Measurements from ENCODE around the gene PRRX2. TPM values are rescaled to one million over a fixed set of nuclear protein-coding genes. Genes with fewer than 3 reads are reported as not detected.

The PRRX2 gene
- total RNA-seq, 6 donors from 2014 or later: 0.61 to 5.8 (median 1.3) TPM; not detected in 3

- 64 to 80% methylated on average over 5 to 12 of the region's 12 CpGs for WGBS, 2 donors
- Histone ChIP-seq H3K27me3 (no peaks in the 10 kb centered on the region), H3K36me3 (no peaks in the 10 kb centered on the region), H3K9me3 (no peaks in the 10 kb centered on the region), H3K4me1 (peaks cover 3 to 9% (median 7%) of the 10 kb centered on the region in 4 donors), H3K4me3 (no peak overlapping the region), H3K27ac (no peak overlapping the region)
- TF ChIP-seq POLR2AphosphoS5 (IDR thresholded peaks at IDR 0.05): no peak
- no peak for TF ChIP-seq EP300 (IDR thresholded peaks at IDR 0.05)
- no peak for TF ChIP-seq CTCF (IDR thresholded peaks at IDR 0.05)
- TF ChIP-seq POLR2A (IDR thresholded peaks at IDR 0.05): no peak
- ATAC-seq (ENCODE audit: low FRiP score in 2 of 2) (no peak), DNase-seq (no peak)
Measured at GRCh38 chr9:129646252-129646651, 19.2 kb upstream of the PRRX2 start.

- peaks cover 3 to 5% (median 4%) of the 10 kb centered on the region in 4 donors for H3K4me1 ChIP-seq
- H3K36me3 ChIP-seq: no peaks in the 10 kb centered on the region
- H3K9me3 ChIP-seq: no peaks in the 10 kb centered on the region
- no peak for DNase-seq
- no peak overlapping the region for H3K27ac ChIP-seq
- TF ChIP-seq EP300 (IDR thresholded peaks at IDR 0.05) (no peak), POLR2A (IDR thresholded peaks at IDR 0.05) (no peak), CTCF (IDR thresholded peaks at IDR 0.05) (no peak), POLR2AphosphoS5 (IDR thresholded peaks at IDR 0.05) (no peak)
- ATAC-seq (ENCODE audit: low FRiP score in 2 of 2): no peak
- 82 to 89% methylated on average over 7 of the region's 7 CpGs for WGBS, 2 donors
- no peaks in the 10 kb centered on the region for H3K27me3 ChIP-seq
- no peak overlapping the region for H3K4me3 ChIP-seq
Measured at GRCh38 chr9:129646654-129647053, 18.8 kb upstream of the PRRX2 start.

- 84 to 86% methylated on average over 10 of the region's 10 CpGs for WGBS, 2 donors
- ATAC-seq (ENCODE audit: low FRiP score in 2 of 2): no peak
- H3K36me3 ChIP-seq: no peaks in the 10 kb centered on the region
- no peak for DNase-seq
- H3K9me3 ChIP-seq: no peaks in the 10 kb centered on the region
- H3K27ac ChIP-seq: no peak overlapping the region
- TF ChIP-seq CTCF (IDR thresholded peaks at IDR 0.05) (no peak), POLR2A (IDR thresholded peaks at IDR 0.05) (no peak), POLR2AphosphoS5 (IDR thresholded peaks at IDR 0.05) (no peak), EP300 (IDR thresholded peaks at IDR 0.05) (no peak)
- H3K4me3 ChIP-seq: no peak overlapping the region
- H3K27me3 ChIP-seq: no peaks in the 10 kb centered on the region
- H3K4me1 ChIP-seq: peaks cover under 1 to 2% (median 1%) of the 10 kb centered on the region in 4 donors
Measured at GRCh38 chr9:129647635-129648034, 17.8 kb upstream of the PRRX2 start.

GRCh38 chr9:129648092-129648763 lies 17.2 kb upstream of the PRRX2 start:
- no peaks in the 10 kb centered on the region for H3K4me1 ChIP-seq
- TF ChIP-seq POLR2A (IDR thresholded peaks at IDR 0.05): no peak
- TF ChIP-seq CTCF (IDR thresholded peaks at IDR 0.05): no peak
- no peak for TF ChIP-seq POLR2AphosphoS5 (IDR thresholded peaks at IDR 0.05)
- no peak for TF ChIP-seq EP300 (IDR thresholded peaks at IDR 0.05)
- ATAC-seq (ENCODE audit: low FRiP score in 2 of 2) (peak in 1 of 2 donors; percentile 16), DNase-seq (no peak)
- no peaks in the 10 kb centered on the region for H3K9me3 ChIP-seq
- no peaks in the 10 kb centered on the region for H3K27me3 ChIP-seq
- H3K27ac ChIP-seq: no peak overlapping the region
- 69 to 78% methylated on average over 16 of the region's 16 CpGs for WGBS, 2 donors
- H3K4me3 ChIP-seq: no peak overlapping the region
- no peaks in the 10 kb centered on the region for H3K36me3 ChIP-seq

- no peaks in the 10 kb centered on the region for H3K4me1 ChIP-seq
Measured at GRCh38 chr9:129648764-129649115, 16.7 kb upstream of the PRRX2 start.

More at GRCh38 chr9:129648764-129649115, 16.7 kb upstream of the PRRX2 start:
- Histone ChIP-seq H3K4me3 (no peak overlapping the region), H3K27ac (no peak overlapping the region), H3K27me3 (no peaks in the 10 kb centered on the region), H3K36me3 (no peaks in the 10 kb centered on the region), H3K9me3 (no peaks in the 10 kb centered on the region)
- ATAC-seq (ENCODE audit: low FRiP score in 2 of 2) (no peak), DNase-seq (peak in 1 of 2 donors; percentile 64)
- TF ChIP-seq POLR2AphosphoS5 (IDR thresholded peaks at IDR 0.05) (no peak), POLR2A (IDR thresholded peaks at IDR 0.05) (no peak), EP300 (IDR thresholded peaks at IDR 0.05) (no peak), CTCF (IDR thresholded peaks at IDR 0.05) (no peak)
- WGBS, 2 donors: 71 to 84% methylated on average over 7 to 10 of the region's 10 CpGs

Data from upper lobe of left lung (tissue), 6 donors.